Colonic mucosa (tissue), 4 donors: ENCODE measurements around the gene ADAM12. TPM values are rescaled to one million over a fixed set of nuclear protein-coding genes. Genes with fewer than 3 reads are reported as not detected.

Experiments used
- DNase-seq: peaks from one replicate; pipeline ENCODE4 v3.0.0-alpha.2; 2020
- H3K27ac ChIP-seq: fragments of 200-600 bp; one replicate; pipeline ENCODE4 v1.8.0; 2021
- H3K27me3 ChIP-seq: fragments of 200-600 bp; one replicate; pipeline ENCODE4 v1.8.0; 2021
- H3K36me3 ChIP-seq: fragments of 200-600 bp; one replicate; pipeline ENCODE4 v1.8.0; 2021
- H3K4me1 ChIP-seq: fragments of 200-600 bp; one replicate; pipeline ENCODE4 v1.8.0; 2021; ENCODE audit warnings: mild to moderate bottlenecking
- H3K4me3 ChIP-seq: fragments of 200-600 bp; one replicate; pipeline ENCODE4 v1.8.0; 2021
- H3K9ac ChIP-seq, 2 donors: one replicate each; pipeline ENCODE4 v1.7.0; 2013; ENCODE audit warnings: control low read depth in 2 of 2, low read depth in 2 of 2, low read length in 2 of 2
- H3K9me3 ChIP-seq: fragments of 200-600 bp; one replicate; pipeline ENCODE4 v1.8.0; 2021
- CTCF ChIP-seq: fragments of 200-600 bp; IDR thresholded peaks from one replicate; pipeline ENCODE4 v1.8.0; 2022; ENCODE audit warnings: antibody characterized with exemption, mild to moderate bottlenecking
- intact Hi-C: fragments of 100-400 bp; cut with DNase I; formaldehyde crosslinking; loops from one replicate; pipeline ENCODE4 v1.14.1; 2022
- total RNA-seq, 2 donors: library from RNA; stranded (reverse); fragmentation: NEBNext Ultra II Directional in 1 of 2; extraction: Animal tissue kit (Norgen Biotek cat#: 25700) in 1 of 2; gene quantifications; one replicate each; pipeline ENCODE4 v1.2.1, GENCODE V29; 2021
- donor health status: healthy.
- donor health status: DM: no; HTN: no; CAD: no.
- donor health status: DM: no; HTN: no; CAD: no.

Gene ADAM12
- total RNA-seq, 2 donors from 2014 or later = 0.30 to 0.64 TPM

DNA sequence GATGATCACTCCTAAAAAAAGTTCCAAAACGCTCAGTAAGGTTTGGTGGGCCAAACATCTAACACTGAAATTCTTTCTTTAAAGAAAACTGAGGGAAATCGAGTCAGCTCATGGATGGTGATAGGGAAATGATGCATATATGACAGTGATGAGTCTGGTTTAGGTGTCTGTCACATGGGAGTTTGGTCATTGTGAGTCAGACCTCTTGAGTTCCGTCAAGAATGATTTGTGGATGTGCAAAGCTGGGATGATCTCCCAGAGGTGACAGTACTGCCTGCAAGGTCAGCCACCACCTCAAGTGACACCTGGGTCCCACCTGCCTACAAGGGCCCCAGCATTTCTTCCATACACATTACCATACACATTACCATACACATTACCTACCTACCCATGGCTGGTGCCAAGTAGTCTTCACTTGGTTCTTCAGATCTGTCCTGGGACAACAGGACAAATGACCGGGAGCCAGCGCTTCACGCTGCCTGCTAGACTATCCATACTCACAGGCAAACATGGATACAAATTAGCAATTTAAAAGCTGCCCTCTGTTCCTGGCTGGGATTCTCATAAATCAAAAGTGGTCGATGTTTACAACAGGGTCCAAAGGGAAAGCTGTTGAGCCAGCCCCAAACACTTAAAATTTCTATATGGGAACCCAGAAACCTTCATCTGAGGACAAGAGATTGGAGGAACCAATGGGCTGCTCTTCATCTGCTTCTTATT lies 128.4 kb downstream of the ADAM12 start:
- no peak for TF ChIP-seq CTCF
- H3K27me3 ChIP-seq = no peaks in the 10 kb centered on the region
- intact Hi-C loops = no loop called here
- no peak for DNase-seq
- H3K9me3 ChIP-seq = no peaks in the 10 kb centered on the region
- no peaks in the 10 kb centered on the region for H3K4me1 ChIP-seq
- no peak overlapping the region for H3K4me3 ChIP-seq
- H3K27ac ChIP-seq = no peak overlapping the region
- no peak overlapping the region for H3K9ac ChIP-seq
- no peaks in the 10 kb centered on the region for H3K36me3 ChIP-seq

GRCh38 chr10:126256864-126257263 lies 131.4 kb downstream of the ADAM12 start:
- Histone ChIP-seq H3K9ac (no peak overlapping the region), H3K9me3 (no peaks in the 10 kb centered on the region), H3K4me3 (no peak overlapping the region), H3K36me3 (no peaks in the 10 kb centered on the region), H3K27me3 (no peaks in the 10 kb centered on the region), H3K4me1 (no peaks in the 10 kb centered on the region), H3K27ac (no peak overlapping the region)
- no peak for DNase-seq
- TF ChIP-seq CTCF = no peak
- intact Hi-C loops = no loop called here

DNA sequence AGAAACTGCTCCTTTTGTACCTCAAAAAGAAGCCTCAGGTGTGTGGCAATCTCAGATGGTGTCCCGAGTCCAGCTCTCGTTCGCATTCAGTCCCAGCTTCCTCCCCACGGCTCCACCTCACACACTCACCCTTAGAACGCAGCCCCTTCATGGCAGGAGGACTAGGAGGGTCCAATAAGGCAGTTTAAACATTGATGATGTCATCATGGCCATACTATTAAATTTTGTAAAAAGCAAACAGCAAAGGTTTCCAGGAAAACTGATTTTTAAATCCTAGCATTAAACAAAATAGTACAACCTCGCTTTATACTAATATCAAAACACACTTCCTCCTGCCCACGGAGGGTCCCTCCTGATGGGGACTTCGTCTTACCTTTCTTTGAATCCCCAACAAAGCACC lies 133.0 kb downstream of the ADAM12 start:
- TF ChIP-seq CTCF = no peak
- no peak for DNase-seq
- H3K9ac ChIP-seq = no peak overlapping the region
- no peak overlapping the region for H3K27ac ChIP-seq
- no peaks in the 10 kb centered on the region for H3K4me1 ChIP-seq
- H3K9me3 ChIP-seq = no peaks in the 10 kb centered on the region
- intact Hi-C loops = no loop called here
- H3K36me3 ChIP-seq = no peaks in the 10 kb centered on the region
- H3K4me3 ChIP-seq = no peak overlapping the region
- no peaks in the 10 kb centered on the region for H3K27me3 ChIP-seq

DNA sequence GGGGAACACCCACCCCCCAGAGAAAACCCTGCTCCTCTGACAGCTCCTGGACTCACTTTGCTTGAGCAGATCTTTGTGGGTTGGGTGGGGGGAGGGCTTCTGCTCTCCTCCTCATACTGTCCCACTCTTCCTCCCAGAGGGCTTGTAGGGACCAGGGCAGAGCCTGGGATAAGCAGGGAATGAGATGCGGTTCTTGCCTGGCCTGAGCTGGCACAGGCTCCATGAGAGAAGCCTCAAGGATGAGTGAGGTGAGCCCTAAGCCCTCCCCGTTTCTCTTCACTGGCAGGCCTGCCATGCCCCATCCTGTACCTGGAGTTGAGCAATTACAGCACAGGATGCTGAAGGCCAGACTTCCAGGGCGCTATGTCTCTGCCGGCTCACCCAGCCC lies 134.7 kb downstream of the ADAM12 start:
- intact Hi-C loops = no loop called here
- TF ChIP-seq CTCF = no peak
- Histone ChIP-seq H3K4me3 (no peak overlapping the region), H3K36me3 (no peaks in the 10 kb centered on the region), H3K9me3 (no peaks in the 10 kb centered on the region), H3K9ac (no peak overlapping the region), H3K27ac (no peak overlapping the region), H3K4me1 (no peaks in the 10 kb centered on the region), H3K27me3 (no peaks in the 10 kb centered on the region)
- DNase-seq = no peak

- H3K4me1 ChIP-seq = no peaks in the 10 kb centered on the region
- no peaks in the 10 kb centered on the region for H3K27me3 ChIP-seq
- no peaks in the 10 kb centered on the region for H3K9me3 ChIP-seq
- H3K27ac ChIP-seq = no peak overlapping the region
- H3K9ac ChIP-seq = no peak overlapping the region
- H3K4me3 ChIP-seq = no peak overlapping the region
- intact Hi-C loops = no loop called here
- DNase-seq = no peak
- no peak for TF ChIP-seq CTCF
- H3K36me3 ChIP-seq = no peaks in the 10 kb centered on the region
Observed at GRCh38 chr10:126252884-126253610, 135.2 kb downstream of the ADAM12 start.
